Measurements from ENCODE around the gene C12orf43.

- TF ChIP-seq CTCF (optimal IDR thresholded peaks at IDR 0.05 in 1 of 3, IDR thresholded peaks at IDR 0.05 in 1 of 3, conservative IDR thresholded peaks at IDR 0.05 in 1 of 3; ENCODE audit: extremely low read depth in 1 of 3, insufficient read depth in 2 of 3, low read length in 3 of 3) (peak; percentile 62 to 86 (median 67)), EZH2 (IDR thresholded peaks at IDR 0.05; ENCODE audit: low read length) (no peak)
Measured at GRCh38 chr12:120971299-120972180, 44.7 kb downstream of the C12orf43 start.
